A549 treated with AZD9567 at 1 μM for 4 hours (cell line): Measurements from ENCODE around the gene GLT8D2. TPM values are rescaled to one million over a fixed set of nuclear protein-coding genes. Genes with fewer than 3 reads are reported as not detected.

Experiments used
- total RNA-seq: library from RNA; stranded (reverse); fragments of 200-300 nt; extraction: Qiagen RNA extraction; gene quantifications from 5 replicates; pipeline ENCODE4 v1.2.3, GENCODE V29; 2022; ENCODE audit not compliant: insufficient read depth

The GLT8D2 gene, protein sequence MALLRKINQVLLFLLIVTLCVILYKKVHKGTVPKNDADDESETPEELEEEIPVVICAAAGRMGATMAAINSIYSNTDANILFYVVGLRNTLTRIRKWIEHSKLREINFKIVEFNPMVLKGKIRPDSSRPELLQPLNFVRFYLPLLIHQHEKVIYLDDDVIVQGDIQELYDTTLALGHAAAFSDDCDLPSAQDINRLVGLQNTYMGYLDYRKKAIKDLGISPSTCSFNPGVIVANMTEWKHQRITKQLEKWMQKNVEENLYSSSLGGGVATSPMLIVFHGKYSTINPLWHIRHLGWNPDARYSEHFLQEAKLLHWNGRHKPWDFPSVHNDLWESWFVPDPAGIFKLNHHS
- total RNA-seq, result 0.19 to 0.48 TPM (median 0.35 TPM) in 4 of 5 replicates, not detected in the other

GRCh38 chr12:104049903-104050356 lies at the start of gene GLT8D2:
TSS of gene GLT8D2 (minus strand) at chr12:104050187. CDS start at chr12:104019648, 30,539 bp downstream.

DNA sequence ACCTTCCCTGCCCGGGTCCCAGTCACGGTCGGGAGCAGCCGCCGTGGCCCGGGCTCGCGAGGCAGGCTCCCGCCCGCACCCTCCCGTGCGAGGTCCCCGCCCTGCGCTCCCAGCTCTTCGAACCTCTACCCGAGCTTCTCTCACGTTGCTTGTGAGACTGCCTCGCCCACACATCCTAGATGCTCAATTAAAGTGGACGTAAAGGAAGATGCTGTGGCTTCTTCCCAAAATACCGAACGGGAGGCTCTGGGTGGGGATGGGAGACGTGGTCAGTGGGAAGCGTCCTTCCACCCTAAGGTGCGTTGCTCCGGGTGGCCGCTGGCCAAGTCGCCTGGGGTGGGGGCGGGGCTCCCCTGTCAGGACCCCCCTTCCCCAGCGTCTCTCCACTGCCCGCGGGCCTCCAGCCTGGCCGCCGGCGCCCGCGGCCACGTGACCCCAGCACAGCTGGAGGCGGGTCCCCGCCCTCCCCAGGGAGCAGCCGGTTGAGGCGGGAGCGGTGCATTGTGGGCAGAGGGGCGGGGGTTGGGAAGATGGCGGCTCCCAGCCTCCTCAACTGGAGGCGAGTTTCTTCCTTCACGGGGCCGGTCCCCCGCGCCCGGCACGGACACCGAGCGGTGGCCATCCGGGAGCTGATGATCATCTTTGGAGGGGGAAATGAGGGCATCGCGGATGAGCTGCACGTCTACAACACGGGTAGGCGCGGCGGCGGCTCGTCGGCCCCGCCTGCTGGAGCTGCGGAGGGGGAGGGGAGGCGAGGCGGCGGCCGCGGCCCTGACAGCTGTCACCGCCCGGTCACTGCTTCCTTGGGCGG lies 14.2 kb upstream of the GLT8D2 start, which contains the start of gene HCFC2:
HCFC2 (plus strand) TSS at position 501 of the 811 bp plus-strand sequence; CDS start at position 531, 30 bp downstream.

DNA sequence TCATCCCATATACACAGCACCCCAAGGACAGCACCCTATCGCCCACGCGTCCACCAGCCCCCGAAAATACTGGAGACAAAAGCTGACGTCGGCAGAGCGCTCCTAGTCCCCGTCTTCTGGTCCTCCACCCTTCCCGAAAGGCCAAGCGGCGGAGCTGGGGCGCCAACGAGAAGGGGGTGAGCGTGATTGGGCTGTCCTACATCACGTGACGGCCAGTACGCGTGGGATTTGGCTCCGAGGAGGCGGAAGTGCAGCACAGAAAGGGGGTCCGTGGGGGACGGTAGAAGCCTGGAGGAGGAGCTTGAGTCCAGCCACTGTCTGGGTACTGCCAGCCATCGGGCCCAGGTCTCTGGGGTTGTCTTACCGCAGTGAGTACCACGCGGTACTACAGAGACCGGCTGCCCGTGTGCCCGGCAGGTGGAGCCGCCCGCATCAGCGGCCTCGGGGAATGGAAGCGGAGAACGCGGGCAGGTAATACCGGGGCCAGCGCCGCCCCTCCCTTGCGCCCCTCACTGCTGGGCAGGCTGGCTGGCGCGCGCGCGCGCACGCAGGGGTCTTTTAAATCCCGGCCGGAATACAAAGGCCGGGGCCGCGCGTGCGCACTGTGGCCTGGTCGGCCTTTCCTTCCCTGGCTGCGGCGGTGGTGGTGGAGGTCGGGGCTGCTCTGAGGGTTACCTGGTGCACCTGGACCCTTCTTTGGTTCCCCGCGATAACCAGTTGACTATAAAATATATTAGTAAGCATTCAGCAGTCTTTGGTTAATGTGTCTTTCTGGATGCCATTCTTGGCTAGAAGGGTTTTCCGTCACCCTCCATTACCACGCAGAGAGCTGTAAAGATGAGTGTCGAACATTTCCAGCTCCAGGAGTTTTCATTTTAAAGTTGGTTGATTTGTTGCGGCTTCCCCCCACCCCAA lies 84.1 kb downstream of the GLT8D2 start, which contains the start of gene TDG:
TDG (plus strand) TSS at position 283 of the 915 bp plus-strand sequence; CDS start at position 449, 166 bp downstream.

Other genes starting within 250 kb of the GLT8D2 start
- 17.6 to 23.2 TPM (median 19.5 TPM) in 5 replicates for gene NT5DC3, start 209.0 kb downstream of the GLT8D2 start, total RNA-seq
- 531 to 645 TPM (median 590 TPM) in 5 replicates for gene HSP90B1, start 119.8 kb downstream of the GLT8D2 start, total RNA-seq
- gene TDG, start 84.3 kb downstream of the GLT8D2 start, total RNA-seq, result 24.9 to 39.7 TPM (median 29.0 TPM) in 5 replicates
- gene HCFC2, start 14.3 kb upstream of the GLT8D2 start, total RNA-seq, result 3.9 to 7.2 TPM (median 5.6 TPM) in 5 replicates
- 20.7 to 25.5 TPM (median 23.0 TPM) in 5 replicates for gene NFYB, start 88.0 kb upstream of the GLT8D2 start, total RNA-seq
- 787 to 1,060 TPM (median 847 TPM) in 5 replicates for gene TXNRD1, start 165.6 kb upstream of the GLT8D2 start, total RNA-seq